Neural cell (in vitro differentiated cells): Measurements from ENCODE around the gene ACVR1C. TPM values are rescaled to one million over a fixed set of nuclear protein-coding genes. Genes with fewer than 3 reads are reported as not detected.

Source experiments
- H2AFZ ChIP-seq: fragments of 200-600, 300-800 bp; sonication (generic), shearing (Covaris generic); 2 replicates; pipeline ENCODE4 v1.6.0; 2014; ENCODE audit warnings: low read depth, mild to moderate bottlenecking, antibody characterized with exemption, low read length, moderate library complexity
- H3F3A ChIP-seq: fragments of 200-600 bp; shearing (Covaris generic); 2 replicates; pipeline ENCODE4 v1.6.1; 2016; ENCODE audit warnings: mild to moderate bottlenecking, moderate library complexity, mixed read lengths, antibody characterized with exemption, low read length; ENCODE audit not compliant: insufficient read depth, poor library complexity, severe bottlenecking
- H3K27ac ChIP-seq: fragments of 200-600, 300-800 bp; sonication (generic), shearing (Covaris generic); 2 replicates; pipeline ENCODE4 v1.5.1; 2014; ENCODE audit warnings: mild to moderate bottlenecking, low read length, moderate library complexity
- H3K27me3 ChIP-seq: fragments of 300-800, 200-600 bp; sonication (generic), shearing (Covaris generic); 2 replicates; pipeline ENCODE4 v1.6.0; 2014; ENCODE audit warnings: mild to moderate bottlenecking, low read depth, low read length, moderate library complexity; ENCODE audit not compliant: insufficient read depth
- H3K36me3 ChIP-seq: fragments of 300-800, 200-600 bp; sonication (generic), shearing (Covaris generic); 2 replicates; pipeline ENCODE4 v1.5.1; 2014; ENCODE audit warnings: mild to moderate bottlenecking, antibody characterized with exemption, low read length, moderate library complexity; ENCODE audit not compliant: insufficient read depth
- H3K4me2 ChIP-seq: fragments of 300-800, 200-600 bp; sonication (generic), shearing (Covaris generic); 2 replicates; pipeline ENCODE4 v1.6.0; 2014; ENCODE audit warnings: mild to moderate bottlenecking, low read length
- H3K4me3 ChIP-seq: fragments of 300-800, 200-600 bp; sonication (generic), shearing (Covaris generic); 2 replicates; pipeline ENCODE4 v1.5.1; 2014; ENCODE audit warnings: mild to moderate bottlenecking, low read length, moderate library complexity
- H3K79me2 ChIP-seq: fragments of 200-600 bp; shearing (Covaris generic); replicated peaks from 2 replicates; pipeline ENCODE4 v1.6.0; 2014; ENCODE audit warnings: mild to moderate bottlenecking, low read length, moderate library complexity; ENCODE audit not compliant: insufficient read depth
- H3K9ac ChIP-seq: fragments of 300-800, 200-600 bp; sonication (generic), shearing (Covaris generic); 2 replicates; pipeline ENCODE4 v1.6.1; 2016; ENCODE audit warnings: mild to moderate bottlenecking, low read length, mixed read lengths
- H3K9me2 ChIP-seq: fragments of 200-600 bp; shearing (Covaris generic); 2 replicates; pipeline ENCODE4 v1.6.1; 2016; ENCODE audit warnings: mild to moderate bottlenecking, low read length, mixed read lengths; ENCODE audit not compliant: insufficient read depth
- H3K9me3 ChIP-seq: fragments of 200-600, 300-800 bp; sonication (generic), shearing (Covaris generic); 2 replicates; pipeline ENCODE4 v1.6.1; 2016; ENCODE audit warnings: mild to moderate bottlenecking, mixed run types, low read length, moderate library complexity, mixed read lengths
- H4K20me1 ChIP-seq: fragments of 200-600 bp; shearing (Covaris generic); 2 replicates; pipeline ENCODE4 v1.6.1; 2016; ENCODE audit warnings: mild to moderate bottlenecking, mixed run types; ENCODE audit not compliant: insufficient read depth
- CTCF ChIP-seq: fragments of 450-650 bp; IDR thresholded peaks from 2 replicates; pipeline ENCODE4 v1.5.1; 2014; ENCODE audit warnings: antibody characterized with exemption, mild to moderate bottlenecking, moderate library complexity; ENCODE audit not compliant: poor library complexity, severe bottlenecking
- EP300 ChIP-seq: fragments of 450-650 bp; conservative IDR thresholded peaks from 2 replicates; pipeline ENCODE4 v1.6.1; 2014; ENCODE audit warnings: antibody characterized with exemption, mild to moderate bottlenecking, moderate library complexity; ENCODE audit not compliant: poor library complexity, severe bottlenecking
- EZH2 ChIP-seq: fragments of 200-600, 300-800 bp; shearing (Covaris generic), sonication (generic); IDR thresholded peaks from 2 replicates; pipeline ENCODE4 v1.6.1; 2014; ENCODE audit warnings: antibody characterized with exemption, low read length, borderline replicate concordance, mild to moderate bottlenecking; ENCODE audit not compliant: insufficient read depth, poor library complexity, severe bottlenecking
- MXI1 ChIP-seq: fragments of 450-650 bp; conservative IDR thresholded peaks from 2 replicates; pipeline ENCODE4 v1.6.1; 2014; ENCODE audit warnings: antibody characterized with exemption, mild to moderate bottlenecking; ENCODE audit not compliant: poor library complexity, severe bottlenecking
- POLR2AphosphoS5 ChIP-seq: IDR thresholded peaks from 2 replicates; pipeline ENCODE4 v1.6.1; 2012
- RAD21 ChIP-seq: fragments of 450-650 bp; conservative IDR thresholded peaks from 2 replicates; pipeline ENCODE4 v1.6.1; 2014; ENCODE audit warnings: antibody characterized with exemption, mild to moderate bottlenecking, moderate library complexity
- REST ChIP-seq: IDR thresholded peaks from 2 replicates; pipeline ENCODE4 v1.6.1; 2012; ENCODE audit warnings: borderline replicate concordance
- SMC3 ChIP-seq: fragments of 450-650 bp; conservative IDR thresholded peaks from 2 replicates; pipeline ENCODE4 v1.6.1; 2014; ENCODE audit warnings: antibody characterized with exemption, mild to moderate bottlenecking, moderate library complexity; ENCODE audit not compliant: poor library complexity
- TAF1 ChIP-seq: IDR thresholded peaks from 2 replicates; pipeline ENCODE4 v1.6.1; 2012; ENCODE audit warnings: low read depth
- polyA plus RNA-seq: library from polyadenylated mRNA; depleted of rRNA; stranded (reverse); fragments of >200 nt; gene quantifications from 2 replicates; pipeline ENCODE4 v1.2.3, GENCODE V29; 2014

Gene ACVR1C
- polyA plus RNA-seq, 1 donor from 2014 or later, result 0.26 TPM

GRCh38 chr2:157487747-157488146 is 140.9 kb downstream of the ACVR1C start:
- Histone ChIP-seq H3K4me2 (no peak overlapping the region), H3K9me2 (no peaks in the 10 kb centered on the region), H3K27ac (no peak overlapping the region), H3F3A (no peaks in the 10 kb centered on the region), H2AFZ (no peak overlapping the region), H3K9me3 (no peaks in the 10 kb centered on the region), H3K79me2 (no peaks in the 10 kb centered on the region), H3K36me3 (no peaks in the 10 kb centered on the region), H3K9ac (no peak overlapping the region), H4K20me1 (no peaks in the 10 kb centered on the region), H3K27me3 (no peaks in the 10 kb centered on the region), H3K4me3 (no peak overlapping the region)
- no peak for TF ChIP-seq REST

GRCh38 chr2:157487271-157487610 is 141.4 kb downstream of the ACVR1C start:
- Histone ChIP-seq H3K36me3 (no peaks in the 10 kb centered on the region), H4K20me1 (no peaks in the 10 kb centered on the region), H3K79me2 (no peaks in the 10 kb centered on the region), H3K9ac (no peak overlapping the region), H3F3A (no peaks in the 10 kb centered on the region), H3K9me2 (no peaks in the 10 kb centered on the region), H3K9me3 (no peaks in the 10 kb centered on the region), H3K4me2 (no peak overlapping the region), H2AFZ (no peak overlapping the region), H3K27me3 (no peaks in the 10 kb centered on the region), H3K4me3 (no peak overlapping the region), H3K27ac (no peak overlapping the region)
- TF ChIP-seq EP300, result no peak
- no peak for TF ChIP-seq CTCF
- TF ChIP-seq EZH2, result no peak
- TF ChIP-seq MXI1, result no peak
- no peak for TF ChIP-seq TAF1
- TF ChIP-seq SMC3, result no peak
- TF ChIP-seq RAD21, result no peak
- no peak for TF ChIP-seq REST
- no peak for TF ChIP-seq POLR2AphosphoS5
